HFF-Myc (cell line): ENCODE data around the gene DAP.
"Not testable (repeated sequence)": the region's sequence is repeated elsewhere in the genome, so short reads cannot be mapped to it uniquely, and the experiment has no call there.

Experiments used
- DNase-seq: peaks from one replicate; pipeline ENCODE4 v3.0.0-alpha.2; 2011; ENCODE audit warnings: low read depth; ENCODE audit errors: extremely low read depth
- H3K4me3 ChIP-seq: replicated peaks from 2 replicates; pipeline ENCODE4 v1.5.1; 2011; ENCODE audit warnings: low read depth, mild to moderate bottlenecking, control low read depth, low read length
- TF ChIP-seq, protein P1 (sequence below): IDR thresholded peaks from 2 replicates; pipeline ENCODE4 v1.5.1; 2012; ENCODE audit warnings: mild to moderate bottlenecking, low read depth, low read length, control low read depth; ENCODE audit errors: missing control alignments

Gene DAP

DNA sequence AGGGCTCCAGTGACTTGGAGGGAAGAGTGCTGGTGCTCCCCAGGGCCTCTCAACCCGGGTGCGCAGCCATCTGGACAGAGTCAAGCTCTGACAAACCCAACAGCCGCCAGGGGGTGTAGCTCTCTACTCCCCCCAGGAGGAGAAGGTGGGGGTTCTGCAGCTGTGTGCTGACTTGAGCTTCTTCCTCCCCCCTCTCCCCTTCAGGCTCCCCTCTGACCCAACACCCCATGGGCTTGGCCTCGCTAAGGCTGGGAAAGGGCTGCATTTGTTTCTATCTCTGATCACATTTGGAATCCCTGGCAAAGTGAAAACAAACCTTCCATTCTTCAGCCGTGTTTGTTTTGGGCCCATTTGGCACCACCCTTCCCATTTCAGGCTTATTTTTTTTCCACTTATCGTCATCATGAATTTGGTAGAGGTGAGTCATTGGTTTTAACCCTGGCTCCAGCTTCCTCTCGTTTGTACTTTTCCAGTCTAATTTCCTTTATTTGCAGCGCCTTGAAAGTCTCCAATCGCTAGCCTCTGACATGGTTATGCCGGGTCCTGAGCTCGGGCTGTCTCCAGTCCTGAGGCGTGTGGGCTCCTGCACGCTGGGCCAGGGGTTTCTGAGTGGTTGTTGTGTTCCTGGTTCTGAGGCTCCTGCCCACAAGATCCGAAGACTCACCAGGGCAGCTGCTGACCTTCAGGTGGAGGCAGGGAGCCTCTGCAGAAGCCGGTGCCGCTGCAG, 36.1 kb downstream of the DAP start:
- TF ChIP-seq, protein P1, sequence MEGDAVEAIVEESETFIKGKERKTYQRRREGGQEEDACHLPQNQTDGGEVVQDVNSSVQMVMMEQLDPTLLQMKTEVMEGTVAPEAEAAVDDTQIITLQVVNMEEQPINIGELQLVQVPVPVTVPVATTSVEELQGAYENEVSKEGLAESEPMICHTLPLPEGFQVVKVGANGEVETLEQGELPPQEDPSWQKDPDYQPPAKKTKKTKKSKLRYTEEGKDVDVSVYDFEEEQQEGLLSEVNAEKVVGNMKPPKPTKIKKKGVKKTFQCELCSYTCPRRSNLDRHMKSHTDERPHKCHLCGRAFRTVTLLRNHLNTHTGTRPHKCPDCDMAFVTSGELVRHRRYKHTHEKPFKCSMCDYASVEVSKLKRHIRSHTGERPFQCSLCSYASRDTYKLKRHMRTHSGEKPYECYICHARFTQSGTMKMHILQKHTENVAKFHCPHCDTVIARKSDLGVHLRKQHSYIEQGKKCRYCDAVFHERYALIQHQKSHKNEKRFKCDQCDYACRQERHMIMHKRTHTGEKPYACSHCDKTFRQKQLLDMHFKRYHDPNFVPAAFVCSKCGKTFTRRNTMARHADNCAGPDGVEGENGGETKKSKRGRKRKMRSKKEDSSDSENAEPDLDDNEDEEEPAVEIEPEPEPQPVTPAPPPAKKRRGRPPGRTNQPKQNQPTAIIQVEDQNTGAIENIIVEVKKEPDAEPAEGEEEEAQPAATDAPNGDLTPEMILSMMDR, result peak; percentile 21
- no peak overlapping the region for H3K4me3 ChIP-seq
- DNase-seq, result peak; percentile 53

DNA sequence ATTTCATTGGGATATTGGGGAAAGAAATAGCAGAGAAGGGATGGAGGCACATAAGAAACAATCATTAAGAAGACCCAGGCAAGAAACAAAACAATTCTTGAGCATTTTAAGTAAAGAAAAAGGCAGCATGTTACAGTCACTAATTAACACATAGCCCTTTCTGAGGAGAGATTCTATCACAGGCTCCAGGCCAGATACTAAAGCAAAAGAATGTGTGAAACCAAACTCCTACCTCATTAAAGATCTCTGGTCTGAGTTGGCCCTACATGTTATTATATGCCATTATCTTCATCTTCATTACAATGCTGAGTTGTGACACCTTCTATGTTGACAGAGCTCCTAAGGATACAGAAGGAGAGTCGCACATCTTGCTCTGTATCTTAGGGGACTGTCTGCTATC, 37.5 kb downstream of the DAP start:
- TF ChIP-seq, protein P1, result no peak
- DNase-seq, result no peak
- no peak overlapping the region for H3K4me3 ChIP-seq

DNA sequence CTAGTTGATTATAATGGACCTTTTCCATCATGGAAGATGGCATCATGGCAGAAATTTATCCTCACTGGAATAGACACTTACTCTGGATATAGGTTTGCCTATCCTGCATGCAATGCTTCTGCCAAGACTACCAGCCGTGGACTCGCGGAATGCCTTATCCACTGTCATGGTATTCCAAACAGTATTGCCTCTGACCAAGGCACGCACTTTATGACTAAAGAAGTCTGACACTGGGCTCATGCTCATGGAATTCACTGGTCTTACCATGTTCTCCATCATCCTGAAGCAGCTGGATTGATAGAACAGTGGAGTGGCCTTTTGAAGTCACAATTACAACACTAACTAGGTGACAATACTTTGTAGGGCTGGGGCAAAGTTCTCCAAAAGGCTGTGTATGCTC, 40.3 kb downstream of the DAP start:
- H3K4me3 ChIP-seq, DNase-seq: not testable (repeated sequence)

DNA sequence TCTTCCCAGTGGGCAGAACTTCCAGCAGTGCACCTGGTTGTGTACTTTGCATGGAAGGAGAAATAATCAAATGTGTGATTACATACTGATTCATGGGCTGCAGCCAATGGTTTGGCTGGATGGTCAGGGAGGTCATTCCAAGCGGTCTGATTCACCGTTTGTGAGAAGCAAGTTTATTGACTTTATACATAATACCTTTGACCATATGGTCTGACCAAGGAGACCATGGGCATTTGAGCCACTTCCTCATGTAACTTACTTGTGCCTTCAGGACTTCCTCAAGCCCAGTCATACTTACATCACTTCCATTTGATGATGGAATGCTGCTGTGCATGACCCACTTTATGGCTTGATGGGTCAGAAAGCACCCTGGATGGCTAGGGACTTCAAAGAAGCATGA, 41.1 kb downstream of the DAP start:
- no peak overlapping the region for H3K4me3 ChIP-seq
- DNase-seq, result peak; percentile 71
- TF ChIP-seq, protein P1, result no peak

DNA sequence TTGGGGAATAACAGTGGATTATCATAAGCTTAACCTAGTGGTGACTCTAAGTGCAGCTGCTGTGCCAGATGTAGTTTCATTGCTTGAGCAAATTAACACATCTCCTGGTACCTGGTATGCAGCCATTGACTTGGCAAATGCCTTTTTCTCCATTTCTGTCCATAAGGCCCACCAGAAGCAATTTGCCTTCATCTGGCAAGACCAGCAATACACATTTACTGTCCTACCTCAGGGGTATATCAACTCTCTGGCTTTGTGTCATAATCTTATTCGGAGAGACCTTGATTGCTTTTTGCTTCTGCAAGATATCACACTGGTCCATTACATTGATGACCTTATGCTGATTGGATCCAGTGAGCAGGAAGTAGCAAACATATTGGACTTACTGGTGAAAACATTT, 42.4 kb downstream of the DAP start:
- not testable (repeated sequence) for H3K4me3 ChIP-seq, DNase-seq

DNA sequence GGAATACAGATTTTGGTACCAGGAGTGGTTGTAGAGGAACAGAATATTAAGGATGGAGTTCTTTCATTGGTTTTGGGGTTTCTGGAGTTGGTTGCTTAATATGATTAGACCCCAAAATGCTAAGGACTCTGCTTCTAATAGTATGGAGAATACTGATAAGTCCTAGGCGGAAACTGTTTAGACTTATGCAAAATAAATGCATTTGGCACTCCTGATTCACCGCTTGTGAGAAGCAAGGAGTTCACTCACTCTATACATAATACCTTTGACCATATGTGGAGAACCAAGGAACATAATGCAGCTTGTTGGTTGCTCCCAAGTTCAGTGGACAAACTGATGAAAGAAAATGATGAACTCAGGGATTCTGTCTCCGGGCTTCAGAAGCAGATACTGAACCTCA, 44.2 kb downstream of the DAP start:
- not testable (repeated sequence) for H3K4me3 ChIP-seq, DNase-seq

DNA sequence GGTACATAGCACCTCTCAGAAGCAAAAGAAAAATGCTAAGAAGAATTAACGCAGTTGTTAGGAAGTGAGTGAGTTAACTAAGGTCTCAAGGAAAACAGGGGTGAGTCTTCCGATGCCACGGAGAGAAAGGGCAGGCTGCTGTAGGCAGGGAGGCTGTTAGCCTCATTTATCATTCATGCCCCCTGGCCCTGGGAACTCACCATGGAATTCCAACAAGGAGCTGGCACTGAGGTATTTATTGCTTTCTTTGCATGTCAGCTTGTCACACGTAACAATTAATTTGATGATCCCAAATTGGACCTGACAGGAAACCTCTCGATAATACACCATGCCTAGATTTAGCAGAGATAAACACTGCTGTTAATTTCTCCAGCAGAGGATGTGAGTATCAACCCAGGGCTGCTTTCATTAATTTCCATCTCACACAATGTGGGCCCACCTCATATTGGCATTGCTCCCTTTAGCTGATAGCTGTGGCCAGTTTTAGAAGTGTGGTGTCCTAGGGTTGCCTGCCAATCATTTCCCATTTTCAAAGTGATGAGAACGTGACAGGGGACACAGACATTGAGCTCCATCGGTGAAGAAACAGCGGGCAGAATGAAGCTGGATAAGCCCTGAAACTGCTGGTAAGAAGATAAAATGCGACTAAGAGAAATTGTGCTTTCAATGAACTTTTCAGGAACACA, 45.3 kb downstream of the DAP start:
- no peak overlapping the region for H3K4me3 ChIP-seq
- TF ChIP-seq, protein P1, result no peak
- no peak for DNase-seq

DNA sequence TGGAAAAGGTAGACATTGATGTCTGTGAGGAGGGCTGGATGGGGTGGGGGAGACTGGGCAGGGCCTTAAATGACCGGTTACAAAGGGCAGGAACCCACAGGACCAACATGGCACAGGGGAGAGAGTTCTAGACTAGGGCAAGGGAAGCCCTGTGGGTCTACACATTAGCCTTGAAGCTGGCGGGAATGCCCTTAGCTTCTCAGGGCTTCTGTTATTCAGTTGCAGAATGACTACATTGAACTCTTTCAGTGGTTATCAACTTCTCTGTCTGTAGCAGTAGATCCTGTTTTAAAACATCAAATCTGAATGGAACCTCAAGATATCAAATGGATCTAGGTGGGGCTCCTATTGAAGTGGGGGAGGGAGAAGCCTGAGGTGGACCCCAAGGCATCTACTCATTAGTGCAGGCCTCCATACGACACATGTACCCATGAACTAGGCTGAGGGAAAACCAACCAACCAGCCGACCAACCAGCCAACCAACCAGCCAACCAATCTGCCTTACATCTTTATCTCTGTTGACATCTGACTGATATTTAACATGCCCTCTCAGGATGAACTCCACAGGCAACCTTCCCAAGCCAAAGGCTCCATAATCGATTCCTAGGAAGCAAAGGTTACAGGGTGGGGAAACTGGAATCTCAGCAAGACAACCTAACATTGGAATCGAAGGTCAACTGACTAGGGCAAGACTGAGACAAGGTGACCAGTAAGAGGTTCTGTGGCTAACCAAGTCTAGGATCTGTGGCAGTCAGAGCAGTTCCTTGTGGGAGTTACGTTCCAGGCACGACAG, 48.3 kb downstream of the DAP start:
- no peak overlapping the region for H3K4me3 ChIP-seq
- TF ChIP-seq, protein P1, result no peak
- DNase-seq, result no peak
